Measurements from ENCODE around the gene CHCHD6.

CHCHD6 gene

GRCh38 chr3:126706631-126707030 lies 2.6 kb downstream of the CHCHD6 start:
- DNase-seq, result no peak

GRCh38 chr3:126711121-126711760 lies 7.2 kb downstream of the CHCHD6 start:
- no peak for DNase-seq

- no peak for DNase-seq
These were observed 9.2 kb downstream of the CHCHD6 start for GRCh38 chr3:126713199-126713598.

- no peak for DNase-seq
These were observed 10.3 kb downstream of the CHCHD6 start for GRCh38 chr3:126714276-126714900.

GRCh38 chr3:126714921-126715320 lies 10.9 kb downstream of the CHCHD6 start:
- no peak for DNase-seq

GRCh38 chr3:126715432-126715831 lies 11.4 kb downstream of the CHCHD6 start:
- DNase-seq, result no peak

GRCh38 chr3:126716057-126716456 lies 12.0 kb downstream of the CHCHD6 start:
- no peak for DNase-seq

GRCh38 chr3:126718561-126719445 lies 14.8 kb downstream of the CHCHD6 start:
- no peak for DNase-seq

- DNase-seq, result no peak
These were observed 16.6 kb downstream of the CHCHD6 start for GRCh38 chr3:126720596-126720995.

GRCh38 chr3:126721246-126721645 lies 17.2 kb downstream of the CHCHD6 start:
- DNase-seq, result no peak

- no peak for DNase-seq
These were observed 19.2 kb downstream of the CHCHD6 start for GRCh38 chr3:126723237-126723636.

GRCh38 chr3:126723801-126724200 lies 19.8 kb downstream of the CHCHD6 start:
- DNase-seq, result no peak

- DNase-seq, result no peak
These were observed 24.6 kb downstream of the CHCHD6 start for GRCh38 chr3:126728680-126729079.

GRCh38 chr3:126730376-126730775 lies 26.3 kb downstream of the CHCHD6 start:
- no peak for DNase-seq

GRCh38 chr3:126731044-126731443 lies 27.0 kb downstream of the CHCHD6 start:
- DNase-seq, result no peak

GRCh38 chr3:126732281-126733060 lies 28.4 kb downstream of the CHCHD6 start:
- no peak for DNase-seq

GRCh38 chr3:126733061-126733430 lies 29.0 kb downstream of the CHCHD6 start:
- DNase-seq, result no peak

GRCh38 chr3:126734106-126734723 lies 30.2 kb downstream of the CHCHD6 start:
- DNase-seq, result no peak

- no peak for DNase-seq
These were observed 33.5 kb downstream of the CHCHD6 start for GRCh38 chr3:126737527-126737926.

- no peak for DNase-seq
These were observed 38.0 kb downstream of the CHCHD6 start for GRCh38 chr3:126742057-126742456.

- no peak for DNase-seq
These were observed 39.3 kb downstream of the CHCHD6 start for GRCh38 chr3:126743350-126743749.

GRCh38 chr3:126743781-126744180 lies 39.7 kb downstream of the CHCHD6 start:
- no peak for DNase-seq
